AG10803 (cell line): ENCODE data around the gene TRMT10B.
"Not testable (repeated sequence)": the region's sequence is repeated elsewhere in the genome, so short reads cannot be mapped to it uniquely, and the experiment has no call there.

Experiments
- DNase-seq: peaks from one replicate; pipeline ENCODE4 v3.0.0; 2010; ENCODE audit warnings: low read depth
- H3K4me3 ChIP-seq: 2 replicates; pipeline ENCODE4 v1.5.1; 2011; ENCODE audit warnings: mild to moderate bottlenecking, low read length, control low read depth
- CTCF ChIP-seq: conservative IDR thresholded peaks from 2 replicates; pipeline ENCODE4 v1.5.1; 2011; ENCODE audit warnings: mild to moderate bottlenecking, low read length, control low read depth, inconsistent platforms

The TRMT10B gene

DNA sequence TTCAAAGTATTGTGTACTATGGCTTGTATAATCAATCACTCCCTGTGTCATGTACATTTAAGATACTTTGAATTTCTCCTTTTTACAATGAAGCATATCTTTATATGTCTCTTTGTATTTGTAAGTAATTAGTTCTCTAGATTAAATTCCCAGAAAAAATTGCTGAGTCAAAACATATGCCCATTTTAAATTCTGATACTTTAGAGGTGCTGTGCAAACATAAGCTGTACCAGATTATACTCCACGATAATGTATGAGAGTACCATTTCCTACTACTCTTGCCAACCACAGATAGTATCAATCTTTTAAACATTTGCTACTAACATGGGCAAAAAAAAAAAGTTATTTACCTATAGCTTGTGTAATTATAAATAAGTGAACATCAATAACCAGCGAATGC, 65.2 kb downstream of the TRMT10B start:
- no peak for DNase-seq
- no peak for TF ChIP-seq CTCF
- H3K4me3 ChIP-seq: no peak overlapping the region

- no peak overlapping the region for H3K4me3 ChIP-seq
- DNase-seq: no peak
- no peak for TF ChIP-seq CTCF
Measured at GRCh38 chr9:37820142-37820541, 66.5 kb downstream of the TRMT10B start.

DNA sequence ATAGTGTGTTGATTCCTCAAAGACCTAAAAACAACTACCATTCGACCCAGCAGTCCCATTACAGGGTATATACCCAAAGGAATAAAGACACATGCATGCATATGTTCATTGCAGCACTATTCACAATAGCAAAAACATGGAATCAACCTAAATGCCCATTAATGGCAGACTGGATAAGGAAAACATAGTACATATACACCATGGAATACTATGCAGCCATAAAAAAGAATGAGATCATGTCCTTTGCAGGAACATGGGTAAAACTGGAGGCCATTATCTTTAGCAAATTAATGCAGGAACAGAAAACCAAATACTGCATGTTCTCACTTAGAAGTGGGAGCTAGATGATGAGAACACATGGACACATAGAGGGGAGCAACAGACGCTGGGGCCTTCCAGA, 71.6 kb downstream of the TRMT10B start:
- DNase-seq, H3K4me3 ChIP-seq: not testable (repeated sequence)

DNA sequence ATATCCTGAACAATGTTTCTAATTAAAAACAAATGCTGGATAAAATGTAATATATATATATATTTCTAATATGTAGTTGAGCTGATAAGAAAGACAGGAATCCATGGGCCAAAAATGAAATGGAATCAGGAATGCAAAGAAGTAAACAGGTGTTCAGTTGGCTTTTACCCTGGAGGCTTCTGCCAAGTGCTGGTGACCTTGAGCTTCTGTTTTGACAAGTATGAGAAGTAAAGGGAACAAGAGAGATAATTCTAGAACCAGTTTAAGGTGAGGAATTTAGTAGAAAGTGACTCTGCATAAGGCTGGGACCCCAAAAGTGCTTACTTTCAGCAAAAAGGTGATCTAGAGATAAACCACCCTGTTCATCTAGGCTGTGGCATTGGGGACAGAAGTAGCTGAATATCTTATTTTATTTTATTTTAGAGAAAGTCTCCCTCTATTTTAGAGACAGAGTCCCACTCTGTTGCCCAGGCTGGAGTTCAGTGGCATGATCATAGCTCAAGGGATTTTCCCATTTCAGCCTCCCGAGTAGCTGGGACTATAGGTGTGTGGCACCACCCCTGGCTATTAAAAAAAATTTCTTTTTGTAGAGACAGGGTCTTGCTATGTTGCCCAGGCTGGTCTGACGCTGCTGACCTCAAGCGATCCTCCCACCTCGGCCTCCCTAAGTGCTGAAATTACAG, 74.0 kb downstream of the TRMT10B start:
- DNase-seq: no peak
- TF ChIP-seq CTCF: no peak
- H3K4me3 ChIP-seq: no peak overlapping the region
